Midbrain (tissue), 1 donor: ENCODE results near the gene NENF.

Source experiments
- DNase-seq: peaks from one replicate; lab custom pipeline; 2025; lab: John Stamatoyannopoulos, UW

NENF gene

GRCh38 chr1:212431644-212432043 is 1.1 kb upstream of the NENF start:
- DNase-seq = no peak

- DNase-seq = no peak
These were observed 454 bp upstream of the NENF start for GRCh38 chr1:212432272-212432660.

GRCh38 chr1:212433577-212434462 is 1.1 kb downstream of the NENF start:
- no peak for DNase-seq

DNA sequence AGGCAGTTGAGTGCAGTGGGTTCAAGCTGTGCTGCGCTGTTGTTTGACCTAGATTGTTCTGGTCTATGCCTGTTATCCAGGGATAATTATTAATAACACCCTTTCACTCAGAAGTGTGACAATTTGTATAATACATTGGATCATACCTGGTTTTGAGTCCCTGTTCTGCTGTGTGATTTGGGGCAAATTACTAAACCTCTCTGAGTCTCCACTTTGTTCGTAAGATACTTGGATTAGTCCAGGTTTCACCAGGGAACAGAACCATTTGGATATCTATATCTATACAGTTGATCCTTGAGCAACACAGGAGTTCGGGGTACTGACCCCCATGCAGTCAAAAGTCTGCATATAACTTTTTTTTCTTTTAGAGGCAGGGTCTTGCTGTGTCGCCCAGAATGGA is 2.3 kb downstream of the NENF start:
- DNase-seq = no peak

DNA sequence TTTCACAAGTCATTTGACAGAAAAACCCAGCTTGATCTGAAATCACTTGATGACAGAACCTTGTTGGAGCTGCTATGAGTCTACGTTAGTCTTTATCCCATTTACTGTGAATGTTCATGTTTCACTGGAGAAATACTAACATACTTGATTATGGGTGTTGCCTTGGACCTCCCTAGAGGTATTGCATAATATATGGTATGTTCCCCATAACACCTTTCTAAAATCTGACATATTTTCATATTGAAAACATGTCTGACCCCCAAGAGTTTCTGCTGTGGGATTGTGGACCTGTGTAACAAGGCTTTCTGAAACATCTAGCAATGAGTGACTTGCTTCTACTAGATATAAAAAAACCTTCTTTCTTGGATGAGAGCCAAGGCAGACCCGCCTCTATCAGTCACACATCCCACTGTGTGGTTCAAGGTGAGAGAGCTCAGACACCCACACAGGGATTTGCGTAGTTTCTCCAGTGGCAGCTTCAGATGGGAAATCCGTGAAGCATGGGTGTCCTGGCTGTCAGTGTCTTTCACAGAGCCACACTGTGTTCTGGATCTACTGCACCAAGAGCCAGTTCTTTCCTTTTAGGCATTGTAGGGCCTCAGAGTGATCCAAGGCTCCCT is 4.6 kb downstream of the NENF start:
- DNase-seq = no peak

DNA sequence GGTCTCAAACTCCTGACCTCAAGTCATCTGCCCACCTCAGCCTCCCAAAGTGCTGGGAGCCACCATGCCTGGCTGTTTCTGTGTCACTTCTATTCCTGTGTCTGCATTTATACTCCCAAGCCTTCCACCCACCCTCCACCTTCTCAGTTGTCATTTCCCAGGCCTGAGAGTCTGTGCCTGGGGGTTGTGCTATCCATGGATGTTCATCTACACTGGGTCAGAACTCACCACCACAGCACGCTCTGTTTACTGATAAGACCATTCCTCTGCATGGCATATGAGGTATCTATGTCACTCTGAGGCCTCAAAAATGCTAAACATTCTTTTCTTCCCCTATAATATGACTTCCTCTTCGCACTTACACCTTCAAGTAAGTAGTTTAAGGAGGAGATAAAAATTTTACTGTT is 6.1 kb downstream of the NENF start:
- DNase-seq = no peak

DNA sequence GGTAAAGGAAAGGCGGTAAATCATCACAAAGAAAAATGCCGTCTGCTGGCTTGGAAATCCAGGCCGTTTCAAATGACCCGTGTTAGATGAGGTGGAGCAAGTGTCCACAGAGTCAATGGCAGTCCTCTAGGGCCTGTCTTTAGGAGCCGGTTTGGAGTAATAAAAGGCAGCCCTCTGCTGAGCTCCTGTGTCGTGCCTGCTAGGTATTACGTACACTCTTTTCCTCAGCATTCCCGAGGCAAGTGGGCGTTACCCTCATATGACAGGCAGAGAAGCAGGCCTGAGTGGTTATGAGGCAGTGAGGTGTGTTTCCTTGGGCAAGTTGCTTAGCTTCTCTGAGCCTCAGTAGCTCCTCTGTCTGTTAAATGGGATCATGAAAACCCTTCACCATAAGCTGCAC is 7.7 kb downstream of the NENF start:
- DNase-seq = no peak

DNA sequence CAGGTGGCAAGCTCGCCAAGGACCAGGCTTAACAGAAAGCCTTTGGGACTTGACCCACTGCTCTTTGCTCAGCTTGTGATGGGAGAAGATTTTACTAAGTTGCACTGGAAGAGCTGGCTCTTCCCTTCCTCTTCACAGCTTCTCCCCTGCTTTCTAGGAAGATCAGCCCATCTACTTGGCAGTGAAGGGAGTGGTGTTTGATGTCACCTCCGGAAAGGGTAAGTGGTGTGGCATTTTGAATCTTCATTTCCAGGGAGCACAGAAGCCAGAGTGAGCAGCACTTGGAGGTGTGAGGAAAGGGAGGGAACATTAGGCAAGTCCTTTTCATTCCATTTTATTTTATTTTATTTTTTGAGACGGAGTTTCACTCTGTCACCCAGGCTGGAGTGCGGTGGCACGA is 9.7 kb downstream of the NENF start:
- DNase-seq = no peak

- DNase-seq = no peak
These were observed 13.6 kb downstream of the NENF start for GRCh38 chr1:212446333-212446732.

DNA sequence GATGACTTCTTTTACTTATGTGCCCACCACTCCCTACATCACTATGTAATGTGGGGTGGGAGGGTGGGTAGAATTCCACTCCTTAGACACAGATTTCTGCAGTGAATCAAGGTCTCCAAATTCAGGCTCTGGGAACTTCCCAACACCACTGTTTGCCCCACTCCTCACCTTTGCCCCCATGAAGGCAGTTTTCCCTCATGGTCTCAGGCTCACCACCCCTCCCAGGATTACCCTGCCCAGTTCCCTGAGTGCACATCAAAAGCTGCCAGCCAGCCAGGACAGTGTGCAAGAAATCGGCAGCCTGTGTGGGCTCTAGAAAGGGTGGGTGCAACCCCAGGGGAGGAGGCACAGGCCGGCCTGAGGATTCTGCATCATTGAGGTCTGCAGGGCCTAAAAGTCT is 14.8 kb downstream of the NENF start:
- no peak for DNase-seq

- DNase-seq = peak; percentile 23
These were observed 17.7 kb downstream of the NENF start for GRCh38 chr1:212450331-212450881.

GRCh38 chr1:212451416-212452322 is 18.9 kb downstream of the NENF start:
- no peak for DNase-seq

GRCh38 chr1:212452323-212453155 is 19.8 kb downstream of the NENF start:
- DNase-seq = peak; percentile 39

DNA sequence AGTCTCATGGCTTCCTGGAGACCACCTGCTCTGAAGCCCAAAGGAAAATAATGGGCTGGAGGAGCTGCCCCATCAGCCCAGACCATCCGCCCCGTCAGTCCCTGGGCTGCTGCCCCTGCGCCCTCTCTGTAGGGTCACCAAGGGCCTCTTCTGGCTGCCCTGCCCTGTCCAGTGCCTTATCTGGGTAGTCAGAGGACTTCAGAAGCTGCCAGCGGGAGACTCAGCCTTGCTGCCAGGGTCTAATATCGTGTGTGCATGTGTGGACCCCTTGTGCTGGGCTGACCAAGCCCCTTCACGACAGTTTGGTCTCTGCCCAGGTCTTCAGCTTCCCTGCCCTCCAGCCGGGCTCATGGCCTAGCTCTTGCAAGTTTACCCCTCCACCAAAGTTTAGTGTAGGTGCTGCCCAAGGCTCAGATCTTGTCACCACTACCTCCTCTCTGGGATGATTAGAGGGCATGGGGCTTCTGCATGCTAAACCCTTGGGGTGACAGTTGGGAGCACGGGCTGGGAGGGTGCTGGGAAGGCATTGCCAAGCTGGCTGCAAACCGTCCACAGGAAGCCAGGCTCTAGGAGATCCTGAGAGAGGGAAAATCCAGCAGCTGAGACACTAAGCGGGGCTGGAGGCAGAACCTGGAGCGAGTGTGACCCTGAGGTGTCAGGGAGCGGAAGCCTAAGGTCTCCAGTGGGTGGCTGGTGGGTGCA is 20.6 kb downstream of the NENF start:
- DNase-seq = no peak

DNA sequence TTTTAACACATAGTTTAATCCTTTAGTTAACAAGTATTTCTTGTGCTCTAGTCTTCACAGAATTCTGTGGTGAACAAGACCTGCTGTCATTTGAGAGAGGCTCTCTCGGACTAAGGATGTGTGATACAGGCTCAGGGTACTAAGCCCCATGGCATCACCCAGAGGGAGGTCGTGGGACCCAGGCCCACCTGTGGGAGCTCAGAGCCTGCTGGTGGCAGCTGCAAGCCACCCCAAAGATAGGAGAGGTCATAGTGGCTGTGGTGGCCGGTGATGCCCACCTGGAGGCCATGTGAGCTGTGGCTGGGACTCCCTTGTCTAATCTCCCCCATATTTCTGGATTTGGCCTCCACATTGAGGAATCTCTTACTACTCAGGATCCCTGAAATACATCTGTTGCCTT is 22.0 kb downstream of the NENF start:
- no peak for DNase-seq

DNA sequence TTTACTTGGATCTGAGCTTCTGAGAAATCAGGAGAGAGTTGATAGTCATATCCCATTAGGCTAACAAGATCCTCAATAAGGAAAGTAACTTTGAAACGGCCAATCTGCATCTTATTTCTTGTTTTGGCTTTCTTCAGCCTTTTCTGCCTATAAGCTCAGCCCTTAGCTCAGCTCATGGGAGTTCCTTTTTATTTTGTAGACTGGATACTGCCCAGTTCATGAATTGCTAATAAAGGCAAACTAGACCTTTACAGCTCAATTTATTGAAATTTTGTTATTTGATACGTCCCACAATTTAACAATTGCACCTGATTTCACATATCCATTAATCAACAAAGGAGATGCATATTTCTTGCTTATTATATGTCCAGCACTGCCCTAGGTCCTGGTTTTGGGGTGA is 22.7 kb downstream of the NENF start:
- no peak for DNase-seq

GRCh38 chr1:212455803-212456528 is 23.2 kb downstream of the NENF start:
- DNase-seq = peak; percentile 92

DNA sequence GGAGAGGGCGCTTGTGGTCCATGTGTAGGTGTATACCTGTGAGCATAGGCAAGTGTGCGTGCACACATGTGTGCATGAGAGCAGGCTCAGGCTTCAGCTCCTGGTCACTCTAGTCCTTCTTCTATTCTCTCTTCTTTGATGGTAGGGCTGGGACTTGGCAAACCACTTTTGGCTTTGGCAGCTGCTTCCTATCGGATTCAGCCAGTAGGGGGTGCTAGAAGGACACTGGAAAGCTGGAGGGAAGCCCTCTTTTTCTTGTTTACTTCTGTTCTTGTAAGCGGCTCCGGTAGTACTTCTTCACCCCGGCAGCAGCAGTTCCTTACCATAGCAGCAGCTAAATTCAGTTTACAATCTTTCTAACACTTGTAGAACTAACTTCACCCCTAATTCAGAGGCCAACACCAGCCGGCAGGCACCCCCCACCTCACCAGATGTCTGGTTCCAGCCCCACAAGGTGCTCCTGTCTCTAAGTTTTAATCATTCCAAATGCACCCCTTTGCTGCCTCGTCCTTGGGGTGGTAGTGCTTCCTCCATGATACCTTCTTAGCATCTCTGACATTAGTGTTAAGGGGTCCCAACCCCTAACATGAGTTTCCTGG is 25.1 kb downstream of the NENF start:
- peak; percentile 56 for DNase-seq

- DNase-seq = no peak
These were observed 26.1 kb downstream of the NENF start for GRCh38 chr1:212458817-212459216.

DNA sequence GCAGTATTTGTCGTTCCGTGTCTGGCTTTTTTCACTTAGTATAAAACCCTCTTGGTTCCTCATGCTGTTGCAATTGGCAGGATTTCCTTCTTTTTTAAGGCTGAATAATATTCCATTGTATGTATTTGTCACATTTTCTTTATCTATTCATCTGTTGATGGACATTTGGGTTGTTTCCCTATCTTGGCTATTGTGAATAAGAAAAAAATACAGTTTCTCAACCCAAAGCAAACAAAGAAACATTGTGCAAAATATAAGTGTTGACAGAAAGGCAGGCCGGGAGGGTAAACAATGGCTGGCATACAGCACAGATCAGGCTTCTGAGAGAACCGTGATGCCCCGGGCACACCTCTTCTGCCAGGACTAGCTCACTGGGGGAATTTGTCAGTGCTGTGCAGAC is 26.9 kb downstream of the NENF start:
- peak; percentile 86 for DNase-seq
